Right atrium auricular region (tissue), 2 donors: ENCODE results near the gene P3H1. TPM values are rescaled to one million over a fixed set of nuclear protein-coding genes. Genes with fewer than 3 reads are reported as not detected.

Experiments used
- DNase-seq: peaks from one replicate; pipeline ENCODE4 v3.0.0-alpha.2; 2019; ENCODE audit warnings: low spot score
- H3K27ac ChIP-seq, 2 donors: fragments of 200-600 bp; sonication (generic); 1 replicate in 1 of 2; 2 replicates in 1 of 2; pipeline ENCODE4 v1.5.1; 2016 to 2019
- H3K27me3 ChIP-seq, 2 donors: fragments of 200-600 bp; sonication (generic); one replicate each; pipeline versions ENCODE4 v1.5.1 to v1.6.0; 2017 to 2019
- H3K36me3 ChIP-seq: fragments of 200-600 bp; sonication (generic); one replicate; pipeline ENCODE4 v1.5.1; 2016
- H3K4me1 ChIP-seq, 2 donors: fragments of 200-600 bp; sonication (generic); one replicate each; pipeline versions ENCODE4 v1.5.1 to v1.6.0; 2017 to 2019
- H3K4me3 ChIP-seq, 2 donors: fragments of 200-600 bp; sonication (generic); 1 replicate in 1 of 2; 2 replicates in 1 of 2; pipeline ENCODE4 v1.5.1; 2017 to 2019; ENCODE audit warnings: mild to moderate bottlenecking in 1 of 2, moderate library complexity in 1 of 2
- H3K9me3 ChIP-seq, 2 donors: fragments of 200-600 bp; sonication (generic); one replicate each; pipeline ENCODE4 v1.5.1; 2019
- CTCF ChIP-seq, 2 donors: fragments of 200-600 bp; sonication (generic); IDR thresholded peaks; one replicate each; pipeline ENCODE4 v1.5.1; 2019; ENCODE audit warnings: antibody characterized with exemption in 2 of 2
- total RNA-seq, 2 donors: library from RNA; depleted of rRNA; stranded (reverse); fragments of >200 nt; gene quantifications; one replicate each; pipeline ENCODE4 v1.1.0, GENCODE V29; 2016

Gene P3H1
- total RNA-seq, 2 donors from 2014 or later, result 11.3 to 15.6 TPM

DNA sequence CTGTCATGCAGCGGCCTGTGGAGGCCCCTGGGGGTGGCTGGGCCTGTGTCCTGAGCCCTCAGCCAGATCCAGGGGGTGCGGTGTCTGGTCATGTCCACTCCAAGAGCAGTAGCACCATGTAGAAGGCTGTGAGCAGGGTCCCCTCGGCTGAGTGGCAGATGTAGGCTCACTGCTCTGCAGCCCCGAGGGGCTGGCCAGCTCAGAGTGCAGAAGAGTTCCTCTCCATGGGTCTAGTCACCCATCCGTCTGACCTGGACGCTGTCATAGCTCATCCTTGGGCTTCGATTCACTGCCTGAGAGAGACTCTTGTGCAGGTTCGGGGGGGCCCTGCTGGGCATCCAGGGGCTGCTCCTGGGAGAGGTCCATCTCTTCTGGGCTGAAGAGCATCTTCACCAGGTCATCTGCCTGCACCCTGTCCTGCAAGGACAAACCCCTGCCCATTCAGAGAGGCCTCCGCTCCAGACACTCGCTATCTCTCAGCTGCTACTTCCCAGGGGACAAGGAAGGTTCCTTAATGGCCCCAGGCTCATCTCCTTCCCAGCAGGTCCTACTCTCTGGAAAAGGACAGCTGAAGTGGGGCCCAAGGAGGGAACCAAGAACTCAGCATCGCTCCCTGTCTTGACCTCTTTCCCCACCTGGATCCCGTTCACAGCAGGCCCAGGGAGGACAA is 20.3 kb downstream of the P3H1 start:
- H3K27ac ChIP-seq, result no peak overlapping the region
- H3K9me3 ChIP-seq, result no peaks in the 10 kb centered on the region
- H3K4me3 ChIP-seq, result no peak overlapping the region
- no peak for DNase-seq
- H3K4me1 ChIP-seq, result no peaks in the 10 kb centered on the region
- no peak for TF ChIP-seq CTCF (IDR thresholded peaks at IDR 0.05)
- H3K36me3 ChIP-seq, result peaks cover 29% of the 10 kb centered on the region
- no peaks in the 10 kb centered on the region for H3K27me3 ChIP-seq

- H3K36me3 ChIP-seq, result peaks cover 28% of the 10 kb centered on the region
- no peaks in the 10 kb centered on the region for H3K27me3 ChIP-seq
- no peaks in the 10 kb centered on the region for H3K9me3 ChIP-seq
- H3K4me3 ChIP-seq, result no peak overlapping the region
- TF ChIP-seq CTCF (IDR thresholded peaks at IDR 0.05), result no peak
- DNase-seq, result no peak
- H3K27ac ChIP-seq, result no peak overlapping the region
- H3K4me1 ChIP-seq, result no peaks in the 10 kb centered on the region
These were observed 21.0 kb downstream of the P3H1 start for GRCh38 chr1:42745851-42746250.

GRCh38 chr1:42744148-42744413 is 22.7 kb downstream of the P3H1 start:
- H3K4me1 ChIP-seq, result no peaks in the 10 kb centered on the region
- peaks cover 17% of the 10 kb centered on the region for H3K36me3 ChIP-seq
- no peaks in the 10 kb centered on the region for H3K27me3 ChIP-seq
- no peak overlapping the region for H3K4me3 ChIP-seq
- no peak overlapping the region for H3K27ac ChIP-seq
- no peak for TF ChIP-seq CTCF (IDR thresholded peaks at IDR 0.05)
- no peaks in the 10 kb centered on the region for H3K9me3 ChIP-seq
- DNase-seq, result no peak

DNA sequence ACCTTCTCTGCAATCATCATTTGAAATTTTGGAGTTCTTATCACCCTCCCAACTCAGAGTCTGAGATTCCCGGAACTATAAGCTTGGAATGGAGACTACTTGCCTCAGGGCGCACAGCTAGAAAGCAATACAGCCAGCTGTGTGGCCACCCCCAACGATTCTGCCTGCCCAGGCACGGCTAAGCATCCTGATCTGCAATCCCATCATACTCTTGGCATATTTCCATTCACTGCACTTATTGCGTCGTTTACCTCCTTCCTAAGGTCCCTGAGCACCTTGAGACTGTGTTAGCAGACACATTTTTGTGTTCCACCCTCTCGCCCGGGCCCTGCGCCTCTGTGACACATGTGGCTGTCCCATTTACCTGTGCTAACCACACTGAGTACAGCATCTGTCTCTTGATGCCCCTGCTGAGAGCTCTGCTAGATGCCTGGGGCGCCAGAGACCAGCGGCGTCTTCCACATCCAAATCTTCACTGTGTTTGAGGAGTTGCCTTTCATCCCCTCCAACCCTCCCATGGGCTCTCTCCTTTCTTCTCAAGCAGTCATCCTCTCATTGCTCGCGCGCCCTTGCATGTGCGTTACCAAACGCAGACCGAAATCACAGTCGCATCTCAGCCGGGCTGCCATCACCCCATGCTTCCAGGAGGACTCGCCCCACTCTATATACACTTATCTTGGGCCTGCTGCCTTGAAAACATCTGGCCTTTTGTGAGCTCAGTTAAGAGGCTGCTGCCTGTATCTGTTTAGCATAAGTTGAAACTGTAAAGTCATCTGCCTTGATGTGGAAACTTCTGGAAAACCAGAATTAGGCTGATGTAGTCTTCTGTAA is 23.3 kb downstream of the P3H1 start:
- H3K4me1 ChIP-seq, result no peaks in the 10 kb centered on the region
- peaks cover 12% of the 10 kb centered on the region for H3K36me3 ChIP-seq

DNA sequence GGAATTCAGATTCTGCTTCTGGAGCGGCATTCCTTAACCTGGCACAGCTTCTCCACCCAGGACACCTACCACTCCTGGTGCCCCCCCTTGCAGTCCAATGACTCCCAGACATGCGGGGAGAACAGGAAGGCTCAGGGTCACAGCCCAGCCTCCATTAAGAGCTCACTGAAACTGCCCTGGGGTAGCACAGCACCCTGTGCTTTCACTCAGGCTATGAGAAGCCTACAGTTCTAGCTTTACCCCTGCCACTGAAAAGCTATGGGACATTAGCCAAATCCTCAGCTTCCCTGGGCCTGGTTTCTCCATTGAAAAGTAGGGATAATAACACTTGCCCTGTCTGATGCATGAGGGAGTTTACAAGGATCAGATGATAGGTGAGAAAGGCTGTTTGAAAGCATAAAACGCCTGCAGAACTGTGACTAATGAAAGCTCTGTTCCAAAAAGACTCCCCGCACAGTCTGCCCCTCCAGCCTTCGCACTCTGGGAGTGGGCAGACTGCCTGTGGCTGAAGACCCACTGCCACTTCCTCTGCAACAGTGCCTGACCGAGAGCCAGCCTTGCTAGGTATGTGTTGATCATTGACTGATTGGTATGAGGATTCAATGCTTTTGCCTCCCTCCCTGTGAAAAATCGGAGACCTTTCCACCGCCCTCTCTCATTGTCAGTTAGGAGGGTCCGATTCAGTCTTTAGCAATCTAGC is 24.1 kb downstream of the P3H1 start:
- TF ChIP-seq CTCF (IDR thresholded peaks at IDR 0.05), result no peak
- DNase-seq, result no peak
- Histone ChIP-seq H3K9me3 (no peaks in the 10 kb centered on the region), H3K4me3 (no peak overlapping the region), H3K27me3 (no peaks in the 10 kb centered on the region), H3K27ac (no peak overlapping the region), H3K36me3 (peaks cover 12% of the 10 kb centered on the region), H3K4me1 (no peaks in the 10 kb centered on the region)

More for the DNA sequence above, 23.3 kb downstream of the P3H1 start:
- no peaks in the 10 kb centered on the region for H3K27me3 ChIP-seq
- H3K9me3 ChIP-seq, result no peaks in the 10 kb centered on the region
- TF ChIP-seq CTCF (IDR thresholded peaks at IDR 0.05), result no peak
- no peak for DNase-seq
- no peak overlapping the region for H3K4me3 ChIP-seq
- H3K27ac ChIP-seq, result no peak overlapping the region
